Osteocyte (in vitro differentiated cells): ENCODE measurements around the gene CASKIN1. TPM values are rescaled to one million over a fixed set of nuclear protein-coding genes. Genes with fewer than 3 reads are reported as not detected.
A peak's percentile ranks its signal among the peaks of the same experiment; 100 is the strongest.

Source experiments
- DNase-seq: peaks from one replicate; pipeline ENCODE4 v3.0.0; 2021; ENCODE audit warnings: mixed read lengths; ENCODE audit not compliant: unreplicated experiment; ENCODE audit errors: extremely low spot score
- H3K27ac Mint-ChIP-seq: one replicate; pipeline ENCODE4 v1.8.0; 2021; ENCODE audit warnings: mild to moderate bottlenecking, mixed read lengths; ENCODE audit not compliant: unreplicated experiment
- H3K27me3 Mint-ChIP-seq: one replicate; pipeline ENCODE4 v1.8.0; 2021; ENCODE audit warnings: mixed read lengths; ENCODE audit not compliant: unreplicated experiment
- H3K36me3 Mint-ChIP-seq: one replicate; pipeline ENCODE4 v1.8.0; 2021; ENCODE audit warnings: mixed read lengths; ENCODE audit not compliant: unreplicated experiment
- H3K4me1 Mint-ChIP-seq: one replicate; pipeline ENCODE4 v1.8.0; 2021; ENCODE audit warnings: mixed read lengths; ENCODE audit not compliant: unreplicated experiment
- H3K4me3 Mint-ChIP-seq: one replicate; pipeline ENCODE4 v1.8.0; 2021; ENCODE audit warnings: mild to moderate bottlenecking, moderate library complexity, mixed read lengths; ENCODE audit not compliant: unreplicated experiment
- H3K9me3 Mint-ChIP-seq: one replicate; pipeline ENCODE4 v1.8.0; 2021; ENCODE audit warnings: mixed read lengths; ENCODE audit not compliant: unreplicated experiment
- total RNA-seq: library from RNA; stranded (reverse); gene quantifications from 2 replicates; pipeline ENCODE4 v1.2.1, GENCODE V29; 2021
- TF ChIP-seq, protein P1 (sequence below): fragments of 200-600 bp; sonication (generic); IDR thresholded peaks from 2 replicates; pipeline ENCODE4 v1.5.0; 2021; ENCODE audit warnings: antibody characterized with exemption, mild to moderate bottlenecking, moderate library complexity

Gene CASKIN1
- total RNA-seq, 1 donor from 2014 or later: 2.4 TPM

GRCh38 chr16:2216330-2216729, 19.9 kb upstream of the CASKIN1 start:
- no peaks in the 10 kb centered on the region for H3K9me3 Mint-ChIP-seq
- DNase-seq: no peak
- H3K4me1 Mint-ChIP-seq: peaks cover 21% of the 10 kb centered on the region
- peak overlapping the region; percentile 74 for H3K4me3 Mint-ChIP-seq
- no peaks in the 10 kb centered on the region for H3K27me3 Mint-ChIP-seq
- H3K36me3 Mint-ChIP-seq: no peaks in the 10 kb centered on the region
- H3K27ac Mint-ChIP-seq: no peak overlapping the region
- TF ChIP-seq, protein P1, sequence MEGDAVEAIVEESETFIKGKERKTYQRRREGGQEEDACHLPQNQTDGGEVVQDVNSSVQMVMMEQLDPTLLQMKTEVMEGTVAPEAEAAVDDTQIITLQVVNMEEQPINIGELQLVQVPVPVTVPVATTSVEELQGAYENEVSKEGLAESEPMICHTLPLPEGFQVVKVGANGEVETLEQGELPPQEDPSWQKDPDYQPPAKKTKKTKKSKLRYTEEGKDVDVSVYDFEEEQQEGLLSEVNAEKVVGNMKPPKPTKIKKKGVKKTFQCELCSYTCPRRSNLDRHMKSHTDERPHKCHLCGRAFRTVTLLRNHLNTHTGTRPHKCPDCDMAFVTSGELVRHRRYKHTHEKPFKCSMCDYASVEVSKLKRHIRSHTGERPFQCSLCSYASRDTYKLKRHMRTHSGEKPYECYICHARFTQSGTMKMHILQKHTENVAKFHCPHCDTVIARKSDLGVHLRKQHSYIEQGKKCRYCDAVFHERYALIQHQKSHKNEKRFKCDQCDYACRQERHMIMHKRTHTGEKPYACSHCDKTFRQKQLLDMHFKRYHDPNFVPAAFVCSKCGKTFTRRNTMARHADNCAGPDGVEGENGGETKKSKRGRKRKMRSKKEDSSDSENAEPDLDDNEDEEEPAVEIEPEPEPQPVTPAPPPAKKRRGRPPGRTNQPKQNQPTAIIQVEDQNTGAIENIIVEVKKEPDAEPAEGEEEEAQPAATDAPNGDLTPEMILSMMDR: no peak

GRCh38 chr16:2214719-2214968, 18.2 kb upstream of the CASKIN1 start, which contains the start of gene PGP:
TSS of gene PGP (minus strand) at chr16:2214840. CDS start at chr16:2214777, 63 bp downstream.
- no peaks in the 10 kb centered on the region for H3K9me3 Mint-ChIP-seq
- H3K36me3 Mint-ChIP-seq: peaks cover 3% of the 10 kb centered on the region
- peaks cover 21% of the 10 kb centered on the region for H3K4me1 Mint-ChIP-seq
- H3K4me3 Mint-ChIP-seq: peak within 1 kb of the TSS; percentile 74
- DNase-seq: no peak
- H3K27me3 Mint-ChIP-seq: no peaks in the 10 kb centered on the region
- H3K27ac Mint-ChIP-seq: peak within 1 kb of the TSS; percentile 90
- TF ChIP-seq, protein P1: no peak

GRCh38 chr16:2213817-2214718, 17.7 kb upstream of the CASKIN1 start:
- H3K4me1 Mint-ChIP-seq: peaks cover 21% of the 10 kb centered on the region
- no peaks in the 10 kb centered on the region for H3K9me3 Mint-ChIP-seq
- H3K36me3 Mint-ChIP-seq: peaks cover 3% of the 10 kb centered on the region
- TF ChIP-seq, protein P1: no peak
- H3K4me3 Mint-ChIP-seq: peak overlapping the region; percentile 72
- peak overlapping the region; percentile 28 for H3K27ac Mint-ChIP-seq
- no peaks in the 10 kb centered on the region for H3K27me3 Mint-ChIP-seq
- DNase-seq: no peak

DNA sequence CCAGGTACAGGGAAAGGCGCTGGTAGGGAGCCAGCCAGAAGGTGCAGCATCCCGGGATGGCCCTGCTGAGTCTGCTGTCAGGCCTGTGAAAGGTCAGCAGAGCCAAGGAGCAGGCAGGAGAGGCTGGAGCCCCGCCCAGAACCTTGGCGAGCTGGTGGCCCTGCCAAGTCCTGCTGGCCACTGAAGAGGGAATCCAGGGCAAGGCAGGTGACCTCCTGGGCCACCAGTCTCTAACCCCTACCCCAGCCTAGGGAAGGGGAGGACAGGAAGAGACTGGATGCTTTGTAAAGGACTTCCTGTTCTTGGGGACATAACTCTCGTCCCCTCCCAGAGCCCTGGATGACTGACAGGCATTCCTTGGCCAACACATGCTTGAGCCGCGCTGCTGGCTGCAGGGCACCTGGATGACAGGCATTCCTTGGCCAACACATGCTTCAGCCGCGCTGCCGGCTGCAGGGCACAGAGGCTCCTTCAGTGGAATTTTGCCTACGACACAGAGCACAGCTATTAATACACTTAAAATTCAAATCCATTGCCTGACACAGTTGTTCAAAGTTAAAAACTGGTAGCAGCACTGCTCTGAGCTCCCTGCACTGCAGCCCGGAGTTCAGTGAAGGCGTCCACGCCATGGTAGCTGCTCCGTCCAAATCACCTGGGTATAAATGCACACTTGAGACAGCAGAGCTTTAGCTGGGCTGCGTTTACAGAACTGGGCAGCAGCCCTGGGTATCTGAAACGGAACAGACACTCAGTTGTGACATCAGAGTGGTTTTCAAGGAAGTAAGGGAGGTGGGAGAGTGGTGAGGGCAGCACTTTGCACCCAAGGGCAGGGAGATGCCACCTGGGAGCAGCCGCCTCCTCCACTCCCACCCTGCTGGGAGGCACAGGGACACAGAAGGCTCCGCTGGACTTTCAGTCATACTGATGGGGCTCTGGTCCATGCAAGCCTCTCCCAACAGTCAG, 16.2 kb upstream of the CASKIN1 start:
- no peaks in the 10 kb centered on the region for H3K9me3 Mint-ChIP-seq
- peak overlapping the region; percentile 31 for H3K27ac Mint-ChIP-seq
- TF ChIP-seq, protein P1: no peak
- DNase-seq: no peak
- no peaks in the 10 kb centered on the region for H3K27me3 Mint-ChIP-seq
- H3K4me3 Mint-ChIP-seq: peak overlapping the region; percentile 72
- H3K4me1 Mint-ChIP-seq: peaks cover 22% of the 10 kb centered on the region
- H3K36me3 Mint-ChIP-seq: peaks cover 5% of the 10 kb centered on the region

GRCh38 chr16:2211923-2212347, 15.5 kb upstream of the CASKIN1 start:
- peaks cover 26% of the 10 kb centered on the region for H3K4me1 Mint-ChIP-seq
- TF ChIP-seq, protein P1: no peak
- peak overlapping the region; percentile 7 for H3K27ac Mint-ChIP-seq
- no peaks in the 10 kb centered on the region for H3K9me3 Mint-ChIP-seq
- peaks cover 9% of the 10 kb centered on the region for H3K36me3 Mint-ChIP-seq
- peak overlapping the region; percentile 42 for H3K4me3 Mint-ChIP-seq
- H3K27me3 Mint-ChIP-seq: no peaks in the 10 kb centered on the region
- DNase-seq: no peak
